GM18520 (cell line): Measurements from ENCODE around the gene SLC25A23.

Source experiments
- ATAC-seq: cut with Tn5 transposase; IDR thresholded peaks from one replicate; pipeline ENCODE4 v1.9.1; 2021; ENCODE audit not compliant: unreplicated experiment

SLC25A23 gene

DNA sequence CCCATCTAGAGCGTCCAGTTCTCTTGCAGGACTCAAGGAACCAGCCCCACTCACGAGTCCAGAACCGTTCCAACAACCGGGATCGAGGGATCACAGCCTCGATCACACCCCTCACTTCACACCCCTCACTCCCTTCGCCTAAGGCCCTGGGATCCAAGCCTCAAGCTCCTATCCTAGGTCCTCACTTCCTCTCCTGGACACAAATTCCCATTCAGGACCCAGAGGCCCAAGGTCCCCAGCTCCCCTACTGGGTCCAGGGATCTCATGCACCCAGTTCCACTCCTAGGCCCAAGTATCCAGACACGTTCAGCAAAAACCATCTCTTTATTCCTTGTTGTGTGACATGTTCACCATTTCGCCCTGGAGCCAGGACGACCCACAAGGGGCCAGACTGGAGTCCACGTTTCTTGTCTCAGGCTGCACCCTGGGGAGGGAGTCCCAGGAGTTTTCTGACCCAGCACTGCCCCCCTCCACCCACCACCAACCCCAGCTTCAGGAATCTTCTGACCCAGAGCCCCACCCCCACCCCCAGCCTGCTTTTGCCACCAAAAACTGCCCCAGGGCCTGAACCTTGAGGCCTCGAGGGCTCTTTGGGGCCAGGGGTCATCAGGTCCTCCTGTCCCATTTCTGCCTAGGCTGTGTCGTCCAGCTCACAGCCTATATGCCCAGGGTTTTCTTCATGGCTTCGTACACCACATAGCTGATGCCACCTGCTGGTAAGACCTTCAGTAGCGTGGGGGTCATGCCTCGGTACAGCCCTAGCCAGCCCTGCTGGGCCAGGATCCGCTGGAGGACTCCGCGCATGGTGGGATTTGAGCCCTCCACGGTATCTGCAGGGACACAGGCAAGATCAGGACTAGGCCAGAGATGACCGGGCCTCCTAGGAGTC, 33.6 kb downstream of the SLC25A23 start:
- no peak for ATAC-seq

- ATAC-seq = peak; percentile 88
These were observed 34.5 kb downstream of the SLC25A23 start for GRCh38 chr19:6424939-6425731.

DNA sequence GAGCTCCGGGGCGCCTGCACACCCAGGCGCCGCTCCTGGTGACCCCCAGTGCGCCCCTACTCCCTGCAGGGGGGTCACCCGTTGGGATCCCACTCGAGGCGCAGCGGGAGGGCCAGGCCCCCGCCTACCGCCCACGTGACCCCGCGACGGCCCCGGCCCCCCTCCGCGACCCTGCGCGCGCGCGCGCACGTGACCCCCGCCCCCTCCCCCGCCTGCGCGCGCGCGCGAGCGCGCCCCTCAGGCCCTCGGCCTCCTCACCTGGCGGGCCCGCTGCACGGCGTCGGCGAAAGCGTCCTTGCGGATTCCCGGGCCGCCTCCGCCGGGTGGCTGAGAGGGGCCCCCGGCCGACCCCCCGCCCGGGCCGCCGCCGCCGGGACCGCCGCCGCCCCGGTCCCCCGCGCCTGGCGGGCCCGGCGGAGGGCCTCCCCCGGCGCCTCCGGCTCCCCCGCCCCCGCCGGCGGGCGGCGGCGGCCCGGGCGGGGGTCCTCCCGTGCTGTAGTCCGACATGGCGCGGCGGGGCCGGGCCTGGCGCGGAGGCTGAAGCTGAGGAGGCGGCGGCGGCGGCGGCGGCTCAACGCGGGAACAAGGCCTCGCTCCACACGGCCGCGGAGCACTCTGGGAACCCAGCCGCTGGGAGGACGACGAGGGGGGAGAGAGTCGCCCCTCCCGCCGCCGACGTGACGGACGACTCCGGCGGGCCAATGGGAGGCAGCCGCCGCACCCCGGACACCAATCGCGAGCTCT, 35.2 kb downstream of the SLC25A23 start, which contains the start of gene KHSRP:
TSS of gene KHSRP (minus strand) at position 617 of the 744 bp plus-strand sequence. CDS start at position 507, 110 bp downstream.
- no peak for ATAC-seq

DNA sequence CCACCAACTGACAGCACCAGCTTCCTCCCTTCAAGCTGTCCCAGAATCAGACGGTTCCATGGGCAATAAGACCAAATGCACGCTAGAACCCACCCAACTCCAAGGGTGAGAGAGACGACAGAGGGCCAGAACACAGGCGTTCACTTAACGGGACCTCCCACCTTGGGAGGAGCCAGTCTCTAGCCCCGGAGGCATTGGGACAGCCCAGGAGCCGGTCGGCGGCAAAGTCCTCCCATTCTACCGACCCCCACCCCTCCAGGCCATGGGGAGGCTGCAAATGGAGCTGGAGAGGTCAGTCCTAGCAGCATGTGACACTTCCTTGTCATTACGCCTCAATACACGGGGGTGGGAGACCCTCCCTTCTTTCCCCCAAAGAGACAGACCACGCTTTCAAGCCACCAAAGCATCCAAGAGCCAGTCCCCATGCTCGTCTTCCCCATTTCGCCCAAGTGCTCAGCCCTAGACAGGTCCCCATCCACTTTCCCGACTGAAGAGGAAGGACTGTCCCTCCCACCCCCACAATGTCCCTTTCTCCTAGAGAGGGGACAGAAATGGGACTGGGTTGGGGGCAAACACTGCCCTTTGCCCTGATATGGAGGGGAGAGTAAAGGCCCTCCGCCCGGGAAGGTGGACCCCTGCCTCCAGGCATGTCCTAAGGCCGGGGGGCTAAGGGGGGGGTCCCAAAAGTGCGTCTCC, 35.9 kb downstream of the SLC25A23 start:
- no peak for ATAC-seq

GRCh38 chr19:6421075-6422014, 38.2 kb downstream of the SLC25A23 start:
- ATAC-seq = no peak

DNA sequence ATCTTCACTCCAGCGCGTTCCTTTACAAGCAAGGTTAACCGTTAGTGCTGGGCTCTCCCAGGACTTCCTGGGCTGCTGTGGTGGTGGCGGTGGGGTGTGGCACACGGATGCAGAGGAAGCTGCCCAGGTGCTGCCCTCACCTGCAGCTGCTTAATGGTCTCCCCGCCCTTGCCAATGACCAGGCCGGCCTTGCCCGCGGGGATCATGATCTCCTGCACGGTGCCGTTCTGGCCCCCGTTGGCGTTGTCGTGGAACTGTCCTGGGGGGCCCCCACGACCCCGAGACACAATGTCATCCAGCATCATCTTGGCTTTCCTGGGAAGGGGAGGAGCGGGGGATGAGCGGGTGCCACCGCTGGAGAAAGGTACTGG, 41.0 kb downstream of the SLC25A23 start:
- no peak for ATAC-seq

- ATAC-seq = no peak
These were observed 41.7 kb downstream of the SLC25A23 start for GRCh38 chr19:6417713-6418561.

- no peak for ATAC-seq
These were observed 42.8 kb downstream of the SLC25A23 start for GRCh38 chr19:6416658-6417405.

GRCh38 chr19:6415591-6416190, 43.9 kb downstream of the SLC25A23 start:
- ATAC-seq = no peak

- no peak for ATAC-seq
These were observed 44.6 kb downstream of the SLC25A23 start for GRCh38 chr19:6414793-6415590.

DNA sequence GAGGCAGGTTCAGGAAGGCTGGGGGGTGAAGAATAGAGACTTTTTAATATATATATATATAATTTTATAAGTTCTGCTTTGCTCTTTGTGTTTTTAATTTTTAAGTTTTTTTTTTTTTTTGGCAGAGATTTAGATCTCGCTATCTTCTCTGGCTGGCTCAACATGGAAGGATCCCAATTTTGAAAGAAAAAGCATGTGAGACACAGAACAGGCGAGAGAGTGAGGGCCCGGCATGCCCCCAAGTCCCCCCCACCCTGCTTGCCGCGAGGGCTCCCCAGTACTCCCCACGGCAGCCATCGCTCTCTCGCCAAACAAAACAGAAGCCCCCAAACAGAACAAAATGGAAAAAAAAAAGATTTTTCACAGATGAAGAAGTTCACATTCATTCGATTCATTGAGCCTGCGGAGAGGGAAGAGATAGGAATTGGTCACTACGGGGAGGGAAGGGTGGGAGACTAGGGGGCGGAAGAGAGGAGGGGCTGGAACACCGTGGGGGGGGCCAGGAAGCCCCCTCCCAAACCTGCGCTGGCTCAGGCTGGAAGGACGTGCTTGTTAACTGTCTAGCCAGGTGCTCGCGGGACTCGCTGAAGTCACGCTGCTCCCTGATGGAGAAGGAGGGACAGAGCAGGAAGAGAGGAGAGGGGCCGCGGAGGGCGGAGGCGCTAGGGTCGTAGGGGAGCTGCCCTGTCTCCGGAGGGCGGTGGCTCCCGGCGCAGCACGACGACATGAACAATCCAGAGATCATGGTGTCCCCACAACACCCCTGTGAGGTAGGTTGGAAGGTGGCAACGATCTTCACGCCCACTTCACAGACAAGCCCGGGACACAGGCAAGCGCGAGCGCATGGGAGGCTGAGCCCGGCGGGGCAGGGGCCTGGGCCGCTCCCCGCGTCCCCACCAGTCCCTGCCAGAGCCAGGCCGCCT, 45.6 kb downstream of the SLC25A23 start:
- ATAC-seq = no peak

- ATAC-seq = no peak
These were observed 46.3 kb downstream of the SLC25A23 start for GRCh38 chr19:6413291-6413690.

DNA sequence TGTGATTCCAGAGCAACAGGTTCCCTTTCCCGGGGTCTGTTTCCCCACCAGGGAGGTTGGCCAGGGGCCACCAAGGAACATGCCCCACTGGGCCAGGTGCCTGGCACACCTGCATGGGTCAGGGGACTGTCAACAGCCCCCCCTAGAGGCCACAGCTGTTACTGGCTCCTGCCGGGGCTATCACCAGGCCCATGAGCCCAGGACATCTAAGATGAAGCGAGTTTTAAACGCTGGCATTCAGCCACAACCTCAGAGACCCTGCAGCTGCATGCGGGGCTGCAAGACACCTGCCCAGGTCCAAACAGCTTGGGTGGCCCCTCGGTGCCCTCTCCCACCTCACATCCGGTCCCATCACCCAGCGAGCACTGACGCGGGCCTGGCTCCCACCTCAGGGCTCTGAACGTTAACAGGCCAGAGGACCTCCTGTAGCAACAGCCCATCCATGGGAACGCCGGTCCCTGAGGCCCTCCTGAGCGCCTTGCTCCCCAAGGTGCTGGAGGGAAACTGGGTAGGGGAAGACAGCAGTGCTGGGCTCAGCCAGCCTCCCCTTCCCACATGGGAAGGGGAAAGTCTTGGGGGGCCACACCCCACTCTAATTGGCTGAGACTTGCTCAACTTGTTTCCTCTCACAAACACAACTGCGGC, 47.0 kb downstream of the SLC25A23 start:
- no peak for ATAC-seq

- no peak for ATAC-seq
These were observed 47.5 kb downstream of the SLC25A23 start for GRCh38 chr19:6412061-6412446.

DNA sequence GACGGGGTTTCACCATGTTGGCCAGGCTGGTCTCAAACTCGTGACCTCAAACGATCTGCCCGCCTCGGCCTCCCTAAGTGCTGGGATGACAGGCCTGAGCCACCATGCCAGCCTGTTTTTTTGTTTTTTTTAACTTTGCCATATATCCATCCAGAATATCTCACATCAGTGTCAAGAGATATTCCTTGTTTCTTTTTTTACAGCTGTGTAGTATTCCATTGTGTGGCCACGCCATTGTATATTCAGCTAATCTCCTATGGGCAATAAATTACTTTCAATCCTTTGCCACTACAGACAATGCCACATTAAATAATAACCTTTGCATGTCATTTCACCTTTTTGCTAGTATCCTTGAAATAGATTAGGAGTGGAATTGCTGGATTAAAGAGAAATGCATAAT, 50.2 kb downstream of the SLC25A23 start:
- ATAC-seq = no peak
